ENCODE measurements around the gene ISG20.

ISG20 gene

DNA sequence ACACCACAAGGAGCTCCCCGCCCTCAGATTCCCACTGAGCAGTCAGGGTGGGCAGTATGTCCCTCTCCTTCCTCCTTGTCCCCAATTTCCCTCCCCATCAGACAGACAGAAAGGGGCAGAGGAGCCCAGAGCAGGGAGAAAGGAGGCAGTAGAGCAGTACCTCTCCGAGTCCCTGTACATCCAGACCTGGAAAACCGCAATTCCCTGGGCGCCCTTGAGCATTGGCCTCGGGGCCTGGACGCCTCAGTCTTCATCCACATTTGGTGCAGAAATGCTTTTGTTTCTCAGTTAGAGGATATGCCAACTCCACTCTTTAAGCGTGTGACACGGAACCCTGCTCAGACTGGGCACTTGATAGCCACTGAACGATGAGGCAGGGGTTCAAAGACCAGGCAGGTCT lies 5.9 kb downstream of the ISG20 start:
- peaks cover 3% of the 10 kb centered on the region for H3K4me1 ChIP-seq

DNA sequence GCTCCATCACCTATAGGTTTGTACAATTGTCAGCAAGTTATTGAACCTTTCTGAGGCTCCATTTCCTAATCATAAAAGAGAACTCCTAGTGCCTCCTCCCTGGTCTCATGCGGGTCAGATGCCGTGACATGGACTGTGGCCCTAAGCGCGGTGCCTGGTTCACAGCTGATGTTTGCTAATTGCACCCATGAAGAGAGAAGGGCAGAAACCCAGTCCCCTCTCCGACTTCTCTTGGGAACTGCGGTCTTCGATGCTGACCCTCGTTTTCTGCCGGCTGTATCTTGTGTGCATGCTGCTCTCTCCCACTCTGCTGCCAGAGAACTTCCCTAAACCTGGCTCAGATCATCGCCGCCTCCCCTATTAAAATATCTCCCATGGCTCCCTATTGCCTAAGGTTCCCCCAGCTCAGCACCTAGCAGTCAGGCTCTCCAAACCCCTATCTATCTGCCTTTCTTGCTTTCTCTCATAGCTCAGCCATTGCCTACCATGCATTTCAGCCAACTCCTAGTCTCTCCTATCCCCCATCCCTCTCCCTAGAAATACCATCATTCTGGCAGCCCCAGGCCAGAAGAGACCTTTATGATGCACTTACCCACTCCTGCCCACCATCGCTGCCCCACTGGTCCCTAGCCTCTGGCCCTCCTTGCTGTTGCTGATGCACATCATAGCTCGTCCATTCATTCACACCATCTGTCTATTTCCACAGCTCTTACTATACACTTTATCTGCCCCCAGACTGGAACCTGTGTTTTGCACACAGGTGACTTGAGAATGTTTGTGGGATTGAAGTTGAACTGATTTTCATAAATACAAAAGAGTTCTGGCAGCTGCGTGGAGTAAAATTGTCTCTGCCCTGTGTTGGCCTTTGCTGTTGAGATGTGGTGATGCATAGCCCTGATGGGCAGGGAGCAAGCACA lies 6.6 kb downstream of the ISG20 start:
- no peak for DNase-seq
- TF ChIP-seq, protein P1, sequence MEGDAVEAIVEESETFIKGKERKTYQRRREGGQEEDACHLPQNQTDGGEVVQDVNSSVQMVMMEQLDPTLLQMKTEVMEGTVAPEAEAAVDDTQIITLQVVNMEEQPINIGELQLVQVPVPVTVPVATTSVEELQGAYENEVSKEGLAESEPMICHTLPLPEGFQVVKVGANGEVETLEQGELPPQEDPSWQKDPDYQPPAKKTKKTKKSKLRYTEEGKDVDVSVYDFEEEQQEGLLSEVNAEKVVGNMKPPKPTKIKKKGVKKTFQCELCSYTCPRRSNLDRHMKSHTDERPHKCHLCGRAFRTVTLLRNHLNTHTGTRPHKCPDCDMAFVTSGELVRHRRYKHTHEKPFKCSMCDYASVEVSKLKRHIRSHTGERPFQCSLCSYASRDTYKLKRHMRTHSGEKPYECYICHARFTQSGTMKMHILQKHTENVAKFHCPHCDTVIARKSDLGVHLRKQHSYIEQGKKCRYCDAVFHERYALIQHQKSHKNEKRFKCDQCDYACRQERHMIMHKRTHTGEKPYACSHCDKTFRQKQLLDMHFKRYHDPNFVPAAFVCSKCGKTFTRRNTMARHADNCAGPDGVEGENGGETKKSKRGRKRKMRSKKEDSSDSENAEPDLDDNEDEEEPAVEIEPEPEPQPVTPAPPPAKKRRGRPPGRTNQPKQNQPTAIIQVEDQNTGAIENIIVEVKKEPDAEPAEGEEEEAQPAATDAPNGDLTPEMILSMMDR (IDR thresholded peaks at IDR 0.05; ENCODE audit: low read depth, low read length): no peak
- Histone ChIP-seq H3K9me3 (no peaks in the 10 kb centered on the region), H3K36me3 (no peaks in the 10 kb centered on the region), H3K4me3 (ENCODE audit: low read depth, low read length) (no peak overlapping the region), H3K4me1 (peaks cover 3% of the 10 kb centered on the region), H3K27me3 (no peaks in the 10 kb centered on the region)

More for the DNA sequence above, 5.9 kb downstream of the ISG20 start:
- DNase-seq: no peak
- H3K27me3 ChIP-seq: no peaks in the 10 kb centered on the region
- no peaks in the 10 kb centered on the region for H3K9me3 ChIP-seq
- TF ChIP-seq, protein P1 (IDR thresholded peaks at IDR 0.05; ENCODE audit: low read depth, low read length): no peak
- H3K36me3 ChIP-seq: no peaks in the 10 kb centered on the region; the same call in 1 of the 2 replicates
- no peak overlapping the region for H3K4me3 ChIP-seq (ENCODE audit: low read depth, low read length)

DNA sequence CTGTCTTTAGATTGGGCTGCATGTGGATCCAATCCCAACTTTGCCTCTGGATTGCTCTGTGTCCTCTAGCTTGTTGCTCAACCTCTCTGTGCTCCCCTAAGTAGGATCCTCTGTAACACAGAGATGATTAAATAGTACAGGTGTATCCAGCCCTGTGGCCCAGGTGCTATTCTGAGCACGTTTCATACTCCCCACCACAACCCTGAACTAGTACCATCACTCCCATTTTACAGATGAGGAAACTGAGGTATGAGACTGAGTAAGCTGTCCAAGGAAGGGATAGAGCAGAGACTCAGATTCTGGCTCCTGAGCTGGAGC lies 7.2 kb downstream of the ISG20 start:
- Histone ChIP-seq H3K4me3 (ENCODE audit: low read depth, low read length) (no peak overlapping the region), H3K36me3 (no peaks in the 10 kb centered on the region), H3K27me3 (no peaks in the 10 kb centered on the region), H3K4me1 (peaks cover 3% of the 10 kb centered on the region), H3K9me3 (no peaks in the 10 kb centered on the region)
- TF ChIP-seq, protein P1 (IDR thresholded peaks at IDR 0.05; ENCODE audit: low read depth, low read length): no peak
- DNase-seq: no peak

DNA sequence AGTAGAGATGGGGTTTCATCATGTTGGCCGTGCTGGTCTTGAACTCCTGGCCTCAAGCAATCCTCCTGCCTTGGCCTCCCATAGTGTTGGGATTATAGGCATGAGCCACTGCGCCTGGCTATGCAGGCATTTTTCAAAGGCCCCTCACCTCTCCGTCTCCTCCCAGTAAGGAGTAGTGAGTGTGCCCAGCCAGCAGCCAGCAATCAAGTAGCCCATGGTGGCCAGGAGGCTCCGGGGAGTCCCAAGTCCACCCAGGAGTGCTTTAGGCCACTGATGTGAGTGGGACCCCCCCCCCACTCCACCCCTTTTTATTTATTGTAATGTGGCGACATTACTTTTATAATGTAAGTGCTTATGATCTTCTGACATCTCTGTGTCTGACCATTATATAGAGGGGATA lies 8.1 kb downstream of the ISG20 start:
- Histone ChIP-seq H3K27me3 (no peaks in the 10 kb centered on the region), H3K4me1 (peaks cover 3% of the 10 kb centered on the region), H3K9me3 (no peaks in the 10 kb centered on the region), H3K36me3 (no peaks in the 10 kb centered on the region), H3K4me3 (ENCODE audit: low read depth, low read length) (no peak overlapping the region)
- no peak for DNase-seq
- TF ChIP-seq, protein P1 (IDR thresholded peaks at IDR 0.05; ENCODE audit: low read depth, low read length): no peak

DNA sequence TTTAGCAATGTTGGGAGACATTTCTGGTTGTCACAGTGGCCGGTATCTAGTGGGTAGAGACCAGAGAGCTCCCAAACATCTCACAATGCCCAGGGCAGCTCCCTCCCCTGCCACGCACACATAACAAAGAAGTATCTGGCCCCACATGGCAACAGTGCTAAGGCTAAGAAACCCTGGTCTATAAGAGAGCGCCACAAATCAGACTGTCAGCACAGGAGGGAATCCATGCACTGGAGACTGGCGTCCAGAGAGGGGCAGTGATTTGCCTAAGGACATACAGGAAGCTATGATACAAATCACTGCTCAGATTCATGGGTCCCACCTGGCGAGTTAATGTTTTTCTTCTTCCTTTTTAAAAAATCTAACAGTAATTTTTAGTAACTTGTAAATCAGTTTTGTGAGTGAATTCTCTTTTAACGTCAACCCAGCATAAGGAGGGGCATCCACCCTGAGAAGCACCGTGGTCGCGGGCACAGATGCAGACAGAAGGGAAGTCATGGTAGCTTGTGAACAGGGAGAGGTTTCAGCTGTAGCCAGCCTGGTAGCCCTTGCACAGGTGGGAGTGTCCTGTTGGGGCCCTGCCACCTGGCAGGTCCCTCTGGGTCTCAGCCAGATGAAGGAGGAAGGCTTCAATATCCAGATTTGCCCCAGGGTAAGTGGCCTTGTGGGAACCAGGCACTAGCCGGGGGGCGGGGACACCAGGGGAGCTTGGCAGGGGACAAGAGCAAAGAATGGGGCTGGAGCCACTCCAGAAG lies 8.7 kb downstream of the ISG20 start:
- H3K27me3 ChIP-seq: no peaks in the 10 kb centered on the region
- peaks cover 3% of the 10 kb centered on the region for H3K4me1 ChIP-seq
- no peaks in the 10 kb centered on the region for H3K9me3 ChIP-seq
- TF ChIP-seq, protein P1 (IDR thresholded peaks at IDR 0.05; ENCODE audit: low read depth, low read length): no peak
- H3K4me3 ChIP-seq (ENCODE audit: low read depth, low read length): no peak overlapping the region
- H3K36me3 ChIP-seq: no peaks in the 10 kb centered on the region
- DNase-seq: no peak

Data from BE2C (cell line).